GM18861 (cell line): Measurements from ENCODE around the gene IQSEC2.

Source experiments
- ATAC-seq: cut with Tn5 transposase; IDR thresholded peaks from one replicate; pipeline ENCODE4 v1.9.1; 2021; ENCODE audit not compliant: unreplicated experiment

The IQSEC2 gene

DNA sequence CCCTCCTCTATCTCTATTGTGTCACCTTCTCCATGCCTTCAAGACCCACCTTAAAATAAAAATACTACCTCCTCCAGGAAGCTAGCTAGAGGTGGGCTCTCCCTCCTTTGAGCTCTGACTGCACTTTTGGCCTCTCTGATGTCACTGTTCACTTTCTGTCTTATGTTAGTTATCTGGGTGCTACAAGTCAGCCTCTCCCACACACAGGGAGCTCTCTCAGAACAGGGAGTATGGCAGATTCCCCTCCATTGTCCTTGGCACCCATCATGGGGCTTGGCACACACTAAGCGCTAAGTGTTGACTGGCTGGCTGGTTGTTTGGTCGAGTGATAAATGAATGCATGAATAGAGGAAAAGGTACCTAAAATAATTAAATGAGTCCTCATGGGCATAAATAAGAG is 35.2 kb downstream of the IQSEC2 start:
- no peak for ATAC-seq

DNA sequence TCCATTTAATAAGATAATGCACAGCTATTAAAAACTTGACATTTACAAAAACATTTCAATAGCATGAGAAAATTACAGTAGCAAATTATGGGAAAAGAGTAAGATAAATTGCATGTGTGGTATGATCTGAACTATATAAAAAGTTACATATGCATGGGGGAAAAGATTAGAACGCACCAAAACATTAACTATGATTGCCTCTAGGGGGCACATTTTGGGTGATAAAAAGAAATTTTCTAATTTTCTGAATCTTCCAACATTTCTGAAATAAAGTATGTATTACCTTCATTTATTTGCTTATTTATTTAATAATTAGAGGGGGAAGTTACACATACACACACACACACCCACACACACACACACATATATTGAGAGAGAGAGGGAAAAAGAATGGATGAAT is 36.8 kb downstream of the IQSEC2 start:
- no peak for ATAC-seq

DNA sequence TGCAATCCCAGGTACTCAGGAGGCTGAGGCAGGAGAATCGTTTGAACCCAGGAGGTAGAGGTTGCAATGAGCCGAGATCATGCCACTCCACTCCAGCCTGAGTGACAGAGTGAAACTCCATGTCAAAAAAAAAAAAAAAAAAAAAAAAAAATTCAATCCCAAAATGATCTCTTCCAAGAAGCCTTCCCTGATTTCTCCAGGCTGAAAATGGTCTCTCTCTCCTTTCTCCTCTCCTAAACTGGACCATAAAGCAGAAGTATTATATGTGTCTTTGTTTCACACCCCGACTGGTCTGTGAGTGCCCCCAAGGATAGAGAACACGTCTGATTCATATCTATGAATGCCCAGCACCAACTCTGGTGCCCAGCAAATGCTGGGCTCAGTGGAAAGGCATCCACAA is 39.1 kb downstream of the IQSEC2 start:
- ATAC-seq: no peak

DNA sequence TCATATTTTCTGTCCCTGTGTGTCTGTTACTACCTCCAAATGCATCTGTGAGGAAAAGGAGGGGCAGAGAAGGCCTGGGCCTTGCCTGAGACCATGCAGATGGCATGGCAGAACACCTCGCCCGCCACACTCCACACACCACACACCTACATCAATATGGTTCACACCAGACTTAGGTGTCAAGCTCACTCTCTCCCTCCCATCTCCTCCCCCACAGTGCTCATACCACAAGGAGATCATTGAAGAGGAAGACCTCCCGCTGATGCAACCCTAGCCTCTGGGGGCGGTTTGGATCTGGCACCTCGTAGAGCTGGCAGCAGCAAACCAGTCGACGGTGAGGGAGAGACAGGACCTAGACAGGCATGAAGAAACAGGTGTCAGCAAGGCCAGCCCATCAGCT is 39.8 kb downstream of the IQSEC2 start:
- ATAC-seq: no peak

DNA sequence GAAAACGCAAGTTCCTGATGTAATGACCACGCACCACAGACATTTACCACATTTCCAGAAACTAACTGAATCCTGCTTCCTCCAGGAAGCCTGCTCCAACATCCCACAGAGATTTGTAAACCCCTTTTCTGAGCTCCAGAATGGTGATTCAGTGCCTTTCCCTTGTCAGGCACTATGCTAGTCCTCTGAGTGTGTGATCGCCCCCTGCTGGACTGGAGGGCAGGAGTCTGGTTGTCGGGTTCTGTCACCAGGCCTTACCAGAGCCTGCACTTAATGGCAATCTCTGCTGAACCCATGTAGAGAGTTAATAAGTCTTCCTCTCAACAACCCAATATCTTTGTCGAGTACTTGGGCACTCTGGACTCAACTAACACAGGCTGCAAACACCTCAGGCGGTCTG is 41.9 kb downstream of the IQSEC2 start:
- peak; percentile 63 for ATAC-seq

DNA sequence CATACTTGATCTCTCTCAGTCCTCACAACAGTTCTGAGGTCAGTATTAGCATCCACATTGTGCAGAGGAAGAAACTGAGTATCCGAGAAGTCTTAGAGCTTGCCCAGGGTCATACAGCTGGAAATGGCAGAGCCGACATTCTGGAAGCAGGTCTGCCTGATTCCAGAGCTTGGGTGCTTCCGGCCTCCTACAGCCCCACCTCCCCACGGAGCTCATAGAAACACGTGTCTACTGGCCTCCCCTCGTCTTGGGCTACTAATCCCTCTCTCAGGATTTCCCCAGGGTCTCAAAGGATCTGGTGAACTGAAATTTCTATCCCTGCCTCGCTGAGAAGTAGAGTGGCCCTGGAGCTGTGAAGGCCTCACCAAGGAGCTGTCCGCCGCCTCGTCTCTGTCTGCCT is 44.3 kb downstream of the IQSEC2 start:
- no peak for ATAC-seq

DNA sequence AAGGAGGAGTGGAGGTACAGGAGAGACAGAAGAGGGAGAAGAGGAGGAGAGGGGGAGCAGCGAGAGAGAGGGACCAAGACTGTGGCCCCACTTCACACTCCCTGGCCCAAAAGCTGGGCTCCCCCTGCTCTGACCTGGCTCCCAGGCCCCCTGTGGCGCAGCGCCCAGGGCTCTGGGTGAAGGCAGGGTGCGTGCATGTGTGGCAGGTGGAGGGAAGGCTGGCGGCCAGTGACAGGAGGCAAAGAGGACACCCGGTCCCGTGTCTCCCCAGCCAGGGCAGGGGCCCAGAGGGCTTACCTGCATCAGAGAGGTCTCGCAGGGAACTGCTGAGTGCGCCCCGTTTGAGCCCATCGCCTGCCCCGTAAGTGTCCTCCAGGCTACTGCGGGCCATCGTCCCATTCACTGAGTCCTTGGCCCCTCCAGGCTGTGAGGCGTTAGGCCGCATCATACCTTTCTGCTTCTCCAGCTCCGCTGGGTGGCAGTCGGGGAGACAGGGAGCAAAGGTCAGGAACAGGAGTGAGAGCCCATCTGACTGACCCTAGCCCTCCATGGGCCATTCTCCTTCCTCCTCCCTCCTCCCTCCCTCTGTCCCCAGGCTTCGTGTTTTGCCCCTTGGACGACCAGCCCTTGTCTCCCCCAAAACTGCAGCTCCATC is 45.2 kb downstream of the IQSEC2 start:
- ATAC-seq: no peak

DNA sequence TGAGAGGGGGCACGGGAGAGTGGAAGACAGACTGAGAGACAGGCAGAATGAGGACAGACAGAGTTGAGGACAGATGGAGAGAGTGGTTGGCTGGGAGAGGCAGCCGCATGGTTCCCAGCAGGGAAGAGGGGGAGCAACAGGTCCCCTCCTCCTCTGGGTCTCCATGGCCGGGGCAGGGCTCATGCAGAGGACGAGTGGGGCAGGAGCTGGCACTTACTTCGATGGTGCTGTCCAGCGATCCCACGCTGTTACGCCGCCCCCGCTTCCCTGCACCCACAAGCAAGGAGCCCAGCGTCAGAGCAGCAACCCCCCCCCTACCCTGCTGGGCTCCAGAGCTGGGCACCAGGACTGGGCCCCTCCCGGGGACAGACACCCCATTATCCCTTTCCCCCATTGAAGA is 45.8 kb downstream of the IQSEC2 start:
- no peak for ATAC-seq

DNA sequence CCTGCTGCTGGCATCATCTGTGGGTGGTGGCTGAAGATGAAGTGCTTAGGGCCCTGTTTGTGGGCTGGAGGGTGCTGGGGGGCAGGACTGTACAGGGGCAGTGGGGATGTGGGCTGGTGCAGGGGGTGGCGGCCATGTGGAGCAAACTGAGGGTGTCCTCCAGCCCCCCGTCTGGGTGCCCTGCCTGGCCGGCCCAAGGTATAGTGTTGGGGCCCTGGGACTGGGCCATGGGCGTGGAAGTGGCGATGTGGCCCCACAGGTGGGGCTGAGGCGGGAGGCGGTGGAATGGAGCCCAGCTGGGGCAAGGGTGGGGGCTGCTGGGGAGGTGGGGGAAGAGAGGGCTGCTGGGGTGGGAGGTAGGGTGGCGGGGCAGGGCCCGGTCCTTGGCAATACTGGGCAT is 46.9 kb downstream of the IQSEC2 start:
- no peak for ATAC-seq

DNA sequence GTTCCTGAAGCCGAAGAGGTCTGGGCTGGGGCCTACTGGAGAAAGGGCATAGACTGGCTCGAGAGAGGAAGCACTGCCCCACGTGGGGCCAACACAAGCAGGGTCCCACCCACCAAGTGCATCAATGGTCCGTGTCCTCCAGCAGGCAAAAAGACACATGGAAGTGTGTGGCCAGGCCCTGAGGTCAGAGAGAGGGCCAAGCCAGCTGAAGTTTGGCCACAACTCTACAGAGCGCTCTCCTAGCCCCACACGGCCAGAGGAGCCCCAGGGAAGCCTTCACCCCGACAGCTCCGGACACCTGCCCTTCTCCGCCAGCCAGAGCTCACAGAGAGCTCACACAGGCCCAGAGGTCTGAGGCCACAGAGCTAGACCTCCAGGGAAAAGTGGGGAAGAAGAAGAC is 47.8 kb downstream of the IQSEC2 start:
- no peak for ATAC-seq

DNA sequence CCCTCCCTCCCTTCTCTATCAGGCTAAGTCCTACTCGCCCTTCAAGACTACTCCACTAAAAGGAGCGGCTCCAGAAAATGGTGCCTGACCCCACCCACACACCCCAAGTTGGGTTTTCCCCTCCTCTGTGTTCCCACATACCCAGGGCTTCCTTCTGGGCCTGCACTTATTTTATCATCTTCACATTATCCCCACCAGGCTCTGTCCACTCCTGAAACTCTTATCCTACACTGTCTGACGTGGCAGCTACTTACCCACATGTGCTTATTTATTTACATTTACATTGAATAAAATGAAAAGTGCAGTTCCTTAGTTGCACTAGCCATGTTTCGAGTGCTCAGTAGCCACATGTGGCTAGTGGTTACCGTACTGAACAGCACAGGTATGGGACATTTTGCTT is 51.3 kb downstream of the IQSEC2 start:
- no peak for ATAC-seq

DNA sequence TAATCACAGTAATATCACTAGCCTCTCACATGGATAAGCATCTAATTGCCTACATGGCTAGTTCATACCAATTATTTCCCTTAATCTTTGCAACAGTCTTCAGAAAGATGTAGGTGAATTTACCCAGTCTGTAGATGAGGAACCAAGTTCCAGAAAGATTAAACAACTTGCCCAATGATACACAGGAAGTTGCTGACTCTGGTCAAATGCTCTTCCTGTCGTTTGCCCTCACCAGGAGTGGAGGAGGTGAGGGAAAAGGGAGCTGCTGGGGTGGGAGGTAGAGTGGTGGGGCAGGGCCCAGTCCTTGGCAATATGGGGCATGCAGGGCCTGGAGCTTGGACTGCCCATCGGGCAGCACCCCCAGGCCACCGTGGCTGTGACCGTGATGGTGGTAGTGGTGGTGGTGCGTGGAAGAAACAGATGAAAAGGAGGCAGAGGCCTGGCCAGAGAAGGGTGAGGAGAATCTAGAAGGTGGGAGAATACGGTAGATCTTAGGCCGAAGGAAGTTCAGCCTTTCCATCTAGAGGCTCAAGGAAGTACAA is 54.1 kb downstream of the IQSEC2 start:
- ATAC-seq: no peak

DNA sequence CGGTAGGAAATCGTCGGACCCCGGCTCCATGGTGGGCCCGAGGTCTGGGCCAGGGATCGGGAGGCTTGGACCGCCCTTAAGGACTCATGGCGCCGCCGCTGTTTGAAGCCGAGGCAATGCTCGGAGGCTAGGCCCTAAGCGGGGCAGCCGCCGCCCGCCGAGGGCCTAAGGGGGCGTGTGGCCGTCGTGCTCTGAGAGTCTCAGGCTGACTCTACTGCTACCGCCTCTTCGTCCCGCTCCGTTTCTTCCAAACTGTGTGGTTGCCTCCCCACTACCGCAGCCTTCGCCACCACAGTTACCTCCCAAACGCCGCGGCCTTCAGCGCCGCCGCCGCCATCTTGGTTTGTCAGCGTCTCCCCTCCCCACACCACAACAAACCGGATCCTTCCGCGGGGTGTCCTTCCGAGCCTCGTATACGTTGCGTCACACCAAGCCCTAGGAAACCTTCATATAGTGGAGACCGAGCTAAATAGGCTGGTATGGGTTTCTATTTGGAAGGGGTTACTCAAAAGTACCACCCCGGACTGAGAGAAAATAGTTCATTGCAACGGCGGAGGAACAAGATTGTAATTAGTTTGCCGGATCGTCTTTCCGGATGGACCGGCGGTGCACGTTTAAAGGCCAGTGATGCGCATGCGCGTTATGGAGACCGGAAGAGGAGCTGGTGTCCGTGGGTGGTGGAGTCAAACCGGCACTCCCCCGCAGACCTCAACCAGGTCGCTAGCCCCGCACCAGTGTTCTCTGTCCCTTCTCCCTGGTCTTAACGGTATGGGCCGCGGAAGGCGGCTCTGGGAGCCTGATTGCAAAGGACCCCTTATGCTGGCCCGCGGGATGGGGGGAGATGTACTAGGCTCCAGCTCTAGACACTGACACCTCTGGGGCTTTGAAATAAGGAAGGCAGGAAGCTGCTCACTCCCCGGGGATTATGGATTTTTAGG is 56.3 kb downstream of the IQSEC2 start, which contains the start of gene KDM5C:
Gene KDM5C (minus strand): TSS at position 348 of the 938 bp plus-strand sequence. CDS start 318 bp downstream, at position 30.
- peak; percentile 65 for ATAC-seq

DNA sequence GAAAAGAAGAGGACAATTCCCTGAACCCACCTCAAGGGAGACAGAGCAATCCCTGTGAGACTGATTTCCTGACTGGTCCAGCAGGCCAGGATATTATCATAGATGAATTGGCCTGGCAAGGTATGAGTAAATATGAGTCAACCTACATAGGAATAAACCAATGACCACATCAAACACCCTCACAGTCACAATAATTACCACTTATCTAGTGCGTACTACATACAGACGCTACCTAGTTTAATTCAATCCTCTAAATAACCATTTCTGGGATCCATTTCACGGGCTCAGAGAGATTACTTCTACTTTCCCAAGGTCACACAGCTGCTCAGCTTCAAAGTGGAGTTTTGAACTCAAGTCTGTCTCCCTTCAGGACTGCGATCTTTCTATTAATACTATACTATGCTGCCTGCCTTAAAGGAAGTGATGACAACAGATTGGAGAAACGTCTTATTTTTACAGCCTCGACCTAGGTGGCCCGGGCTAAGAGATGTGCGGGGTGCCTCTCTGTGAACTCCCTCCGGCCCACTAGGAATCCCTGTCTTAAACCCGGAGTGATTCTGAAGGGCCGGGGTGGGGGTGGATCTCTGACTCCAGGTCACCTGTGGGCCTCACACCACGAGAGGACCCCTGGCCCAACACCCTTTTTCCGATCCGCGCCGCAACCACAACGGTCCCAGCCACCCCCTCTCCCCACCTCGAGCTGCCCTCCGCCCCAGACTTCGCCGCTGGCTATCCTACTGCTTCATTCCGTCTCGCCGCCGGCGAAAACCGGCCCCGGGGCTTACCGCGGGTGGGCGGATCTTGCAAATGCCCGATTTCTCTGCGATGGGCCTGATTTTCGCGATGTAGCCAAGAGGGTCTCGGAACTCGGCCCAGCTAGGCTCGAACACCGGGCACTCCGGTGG is 57.2 kb downstream of the IQSEC2 start:
- ATAC-seq: no peak

DNA sequence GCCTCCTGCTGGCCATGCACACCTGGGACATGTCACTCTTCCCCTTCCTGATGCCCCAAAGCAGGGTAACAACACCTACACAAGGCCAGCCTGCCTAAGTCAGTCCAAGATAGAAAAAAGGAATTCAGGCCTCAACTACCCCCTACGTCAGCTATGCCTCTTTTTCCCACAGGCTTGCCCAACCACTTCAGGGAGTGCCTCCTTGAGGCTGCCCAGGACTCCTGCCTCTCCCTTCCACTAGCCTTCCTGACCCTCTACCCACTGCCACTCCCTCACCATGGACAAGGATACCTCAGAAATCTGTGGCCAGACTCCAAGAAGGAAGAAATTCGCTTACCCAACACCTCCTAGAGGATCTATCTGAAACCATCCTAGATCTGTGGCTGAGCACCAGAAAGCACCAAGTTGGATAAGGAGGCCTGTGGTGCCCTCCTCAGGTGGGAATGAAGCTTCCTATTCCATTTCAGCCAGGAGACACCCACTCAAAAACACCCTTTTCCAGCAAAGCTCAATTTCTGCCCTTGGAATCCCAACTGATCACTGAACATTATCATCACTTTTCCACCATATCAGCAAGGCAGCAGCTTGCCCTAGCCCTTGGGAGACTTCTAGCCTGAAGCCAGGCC is 58.2 kb downstream of the IQSEC2 start:
- ATAC-seq: no peak
